HuH-7 (cell line): Measurements from ENCODE around the gene EPG5.
"Not testable (repeated sequence)": the region's sequence is repeated elsewhere in the genome, so short reads cannot be mapped to it uniquely, and the experiment has no call there.

Experiments used
- DNase-seq: peaks from one replicate; pipeline ENCODE4 v3.0.0; 2011; ENCODE audit warnings: low spot score

EPG5 gene

DNA sequence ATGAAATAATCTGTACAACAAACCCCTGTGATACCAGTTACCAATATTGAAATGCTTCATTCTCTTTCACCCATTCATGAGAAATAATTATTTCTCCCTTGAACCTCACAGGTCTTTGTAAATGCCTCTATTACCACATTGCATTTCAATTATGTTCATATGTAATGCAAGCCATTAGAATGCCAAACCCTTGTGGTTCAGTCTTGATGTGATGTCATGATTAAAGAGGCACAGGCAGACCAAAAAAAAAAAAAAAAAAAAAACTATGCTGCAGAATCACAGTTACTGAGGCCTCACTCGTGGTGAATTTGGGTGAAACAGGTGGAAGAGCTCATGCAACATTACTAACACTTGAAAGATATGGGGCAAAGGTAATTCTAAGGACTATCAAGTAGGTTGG is 9.4 kb upstream of the EPG5 start:
- DNase-seq = no peak

DNA sequence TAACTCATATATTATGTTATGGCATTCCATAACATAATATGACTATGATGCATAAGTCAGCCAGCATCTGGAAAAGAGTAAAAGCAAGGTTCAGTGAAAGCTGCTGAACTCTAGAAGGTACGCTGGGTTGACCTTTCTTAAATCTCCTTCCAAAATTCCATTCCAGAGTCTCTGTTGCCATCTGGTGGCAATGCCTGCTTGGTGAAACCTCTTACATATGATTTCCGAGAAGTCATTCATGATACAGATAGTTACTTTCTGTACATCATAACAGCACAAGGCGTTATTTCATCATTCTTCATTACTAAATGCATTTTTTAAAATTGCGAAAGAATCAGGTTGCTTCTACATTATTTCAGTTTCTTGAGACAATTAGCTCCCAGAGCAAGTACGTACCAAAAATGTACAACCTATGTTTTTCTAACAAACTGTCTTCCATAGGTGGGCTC is 7.0 kb upstream of the EPG5 start:
- peak; percentile 20 for DNase-seq

DNA sequence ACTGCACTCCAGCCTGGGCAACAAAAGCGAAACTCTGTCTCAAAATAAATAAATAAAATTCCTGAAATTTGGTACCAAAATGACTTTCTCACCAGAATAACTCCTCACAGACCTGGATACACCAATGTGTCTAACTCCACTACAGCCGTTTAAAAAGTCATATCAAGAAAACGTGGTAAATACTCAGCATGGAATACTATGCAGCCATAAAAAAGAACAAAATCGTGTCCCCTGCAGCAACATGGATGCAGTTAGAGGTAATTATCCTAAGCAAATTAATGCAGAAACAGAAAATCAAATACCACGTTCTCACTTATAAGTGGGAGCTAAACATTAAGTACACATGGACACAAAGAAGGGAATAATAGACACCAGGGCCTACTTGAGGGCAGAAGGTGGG is 2.2 kb downstream of the EPG5 start:
- DNase-seq = not testable (repeated sequence)

DNA sequence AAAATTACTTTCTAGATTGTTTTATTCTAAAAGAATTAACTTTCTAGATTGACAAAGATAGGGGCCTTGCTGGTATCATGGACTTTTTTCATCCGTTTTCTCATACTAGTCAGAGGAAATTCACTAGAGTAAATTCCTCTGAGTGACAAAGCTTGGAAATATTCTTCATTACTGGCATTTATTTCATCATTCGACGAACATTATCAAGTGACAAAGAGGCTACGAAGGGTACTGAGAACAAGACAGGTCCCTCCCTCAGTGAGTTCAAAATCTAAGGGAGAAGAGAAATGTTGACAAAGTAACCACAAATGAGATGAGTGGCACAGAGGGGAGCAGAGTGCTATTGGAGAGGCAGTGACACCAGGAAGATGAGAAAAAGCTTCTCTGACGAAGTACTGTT is 4.3 kb downstream of the EPG5 start:
- DNase-seq = no peak

DNA sequence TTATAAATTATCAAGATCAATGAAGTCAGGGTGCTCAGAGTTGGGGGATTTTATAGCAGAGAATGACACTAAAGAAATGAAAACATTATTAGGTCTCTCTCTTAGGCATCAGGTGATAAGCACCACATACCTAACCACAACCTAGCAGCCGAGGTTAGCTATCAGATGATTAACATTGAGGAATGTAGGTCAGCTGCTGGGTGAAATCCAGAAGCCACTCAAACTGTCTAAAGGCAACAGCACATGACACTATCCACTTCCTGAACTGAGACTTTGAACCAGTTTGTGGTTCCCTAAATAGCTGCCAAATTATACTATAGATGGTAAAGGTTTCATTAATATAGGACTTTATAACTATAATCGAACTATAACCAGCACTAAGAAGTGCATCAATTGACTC is 4.7 kb downstream of the EPG5 start:
- no peak for DNase-seq

DNA sequence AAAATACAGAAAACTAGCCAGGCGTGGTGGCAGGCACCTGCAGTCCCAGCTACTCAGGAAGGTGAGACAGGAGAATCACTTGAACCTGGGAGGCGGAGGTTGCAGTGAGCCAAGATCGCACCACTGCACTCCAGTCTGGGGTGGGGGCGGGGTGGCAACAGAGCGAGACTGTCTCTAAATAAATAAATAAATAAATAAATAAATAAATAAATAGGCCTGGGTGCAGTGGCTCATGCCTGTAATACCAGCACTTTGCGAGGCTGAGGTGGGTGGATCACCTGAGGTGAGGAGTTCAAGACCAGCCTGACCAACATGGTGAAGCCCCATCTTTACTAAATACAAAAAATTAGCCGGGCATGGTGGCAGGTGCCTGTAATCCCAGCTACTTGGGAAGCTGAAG is 7.6 kb downstream of the EPG5 start:
- not testable (repeated sequence) for DNase-seq

DNA sequence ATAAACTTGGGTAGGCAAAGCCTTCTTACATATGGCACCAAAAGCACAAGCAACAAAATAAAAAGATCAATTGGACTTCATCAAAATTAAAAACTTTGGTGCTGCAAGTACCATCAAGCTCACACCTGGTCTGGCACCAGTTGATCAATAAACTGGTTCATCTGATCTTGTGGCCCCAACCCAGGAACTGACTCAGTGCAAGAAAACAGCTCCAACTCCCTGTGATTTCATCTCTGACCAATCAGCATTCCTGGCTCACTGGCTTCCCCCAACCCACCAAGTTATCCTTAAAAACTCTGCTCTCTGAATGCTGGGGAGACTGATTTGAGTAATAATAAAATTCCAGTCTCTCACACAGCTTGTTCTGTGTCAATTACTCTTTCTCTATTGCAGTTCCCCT is 8.4 kb downstream of the EPG5 start:
- DNase-seq = no peak

DNA sequence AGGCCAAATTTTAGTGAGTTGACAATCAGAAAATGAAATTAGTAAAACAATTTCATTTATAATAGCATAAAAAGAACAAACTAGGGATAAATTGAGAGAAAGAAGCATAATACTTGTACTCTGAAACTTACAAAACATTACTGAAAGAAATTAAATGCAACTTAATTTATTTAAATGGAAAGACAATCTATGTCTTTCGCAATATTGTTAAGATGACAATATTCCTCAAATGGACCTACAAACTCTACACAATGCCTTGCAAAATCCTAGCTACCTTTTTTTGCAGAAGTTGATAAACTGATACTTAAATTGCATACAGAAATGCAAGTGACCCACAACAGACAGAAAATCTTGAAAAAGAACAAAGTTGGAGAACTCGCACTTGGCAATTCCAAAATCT is 9.1 kb downstream of the EPG5 start:
- DNase-seq = no peak

DNA sequence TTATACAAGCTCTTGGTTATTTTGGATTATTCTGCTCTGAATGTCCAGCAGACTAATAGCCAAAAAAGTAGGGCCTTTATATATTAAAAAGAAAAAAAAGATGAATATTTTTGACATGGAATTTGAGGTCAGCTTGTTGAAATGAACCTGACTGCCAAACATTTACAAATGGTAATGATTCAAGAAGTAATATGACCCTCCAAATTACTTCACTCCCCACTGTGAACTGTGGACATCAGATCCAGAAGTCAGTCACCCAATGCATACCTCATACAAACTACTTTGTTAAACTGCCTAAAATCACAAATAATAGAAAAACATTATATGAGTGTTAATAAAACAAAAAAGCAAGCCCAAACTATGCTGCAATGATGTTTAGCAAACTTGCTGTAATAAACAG is 10.0 kb downstream of the EPG5 start:
- no peak for DNase-seq

DNA sequence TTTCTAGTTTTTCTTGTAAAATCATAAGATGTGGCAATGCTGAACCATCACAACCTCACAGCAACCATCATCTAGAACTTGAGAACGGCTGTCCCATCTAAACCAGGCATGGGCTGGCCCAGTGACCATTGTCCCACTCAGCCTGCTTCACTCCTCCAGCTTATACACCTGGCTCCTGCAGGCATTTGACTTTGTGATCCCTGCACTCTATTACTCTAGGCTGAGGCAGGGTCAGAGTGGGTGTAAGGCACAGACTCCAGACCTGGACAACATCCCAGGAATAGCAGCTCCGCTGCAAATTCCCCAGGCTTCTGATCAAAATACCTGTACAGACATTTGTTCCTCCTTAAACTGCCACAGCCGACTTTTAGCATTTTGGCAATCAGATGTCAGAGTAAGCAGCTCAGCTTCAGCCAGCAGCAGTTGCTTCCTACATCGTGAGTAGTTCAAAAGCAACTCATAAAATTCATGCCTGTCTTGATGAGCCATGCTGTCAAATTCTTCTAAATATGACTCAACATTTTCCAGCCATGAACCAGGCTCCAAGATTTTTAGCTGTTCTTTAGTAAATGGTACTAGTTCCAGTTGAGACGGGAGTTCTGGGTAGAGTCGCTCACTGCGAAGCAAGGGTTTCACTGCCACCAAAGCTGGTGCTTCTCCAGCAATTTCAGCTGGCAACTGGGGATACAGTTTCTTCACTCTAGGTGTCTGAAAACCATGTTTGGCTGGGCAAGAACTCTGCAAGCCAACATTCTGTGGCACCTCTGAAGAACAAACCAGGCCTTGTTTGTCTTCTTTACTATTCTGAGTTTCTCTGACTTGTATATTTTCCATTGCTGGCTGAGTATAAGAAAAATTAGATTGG is 12.8 kb downstream of the EPG5 start:
- no peak for DNase-seq

DNA sequence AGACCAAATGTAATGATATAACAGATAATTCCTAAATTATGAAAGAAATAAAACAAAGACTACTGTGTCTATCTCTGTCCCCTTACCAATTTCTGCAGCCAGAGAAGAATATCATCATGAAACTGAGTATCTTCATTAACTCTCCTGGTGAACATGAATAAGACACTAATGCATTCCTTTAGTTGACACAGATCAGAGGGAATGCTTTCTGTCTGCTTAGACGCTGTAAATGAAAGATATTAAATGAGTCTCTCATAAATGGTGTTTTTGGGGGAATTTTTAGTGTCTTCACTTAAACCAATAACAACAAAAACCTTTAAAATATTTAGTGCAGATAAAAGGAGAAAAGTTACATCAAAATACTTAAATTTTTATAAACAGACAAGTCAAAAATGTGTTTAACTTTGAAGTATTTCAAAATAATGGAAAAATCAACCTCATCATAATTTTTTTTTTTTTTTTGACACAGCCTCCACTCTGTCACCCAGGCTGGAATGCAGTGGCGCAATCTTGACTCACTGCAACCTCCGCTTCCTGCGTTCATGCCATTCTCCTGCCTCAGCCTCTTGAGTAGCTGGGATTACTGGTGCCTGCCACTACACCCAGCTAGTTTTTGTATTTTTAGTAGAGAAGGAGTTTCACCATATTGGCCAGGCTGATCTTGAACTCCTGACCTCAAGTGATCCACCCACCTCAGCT is 16.0 kb downstream of the EPG5 start:
- no peak for DNase-seq

DNA sequence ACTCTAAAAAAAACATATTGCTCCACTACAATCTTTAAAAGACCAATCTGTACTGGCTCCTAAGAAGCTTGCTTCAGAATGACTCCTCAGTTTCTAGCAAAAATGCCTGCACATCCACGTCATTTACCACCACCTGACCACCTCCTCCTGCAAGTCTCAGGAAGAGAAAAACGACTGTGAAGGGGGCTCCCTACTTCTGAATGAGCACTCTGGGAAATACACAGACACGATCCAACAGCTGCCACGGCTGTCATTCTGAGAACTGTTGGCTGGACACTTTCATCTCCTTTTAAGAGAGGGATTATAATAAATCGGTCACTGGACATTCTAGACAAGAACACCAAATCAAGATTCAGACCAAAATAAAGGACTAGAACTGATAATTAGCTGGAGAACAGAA is 21.5 kb downstream of the EPG5 start:
- DNase-seq = no peak

DNA sequence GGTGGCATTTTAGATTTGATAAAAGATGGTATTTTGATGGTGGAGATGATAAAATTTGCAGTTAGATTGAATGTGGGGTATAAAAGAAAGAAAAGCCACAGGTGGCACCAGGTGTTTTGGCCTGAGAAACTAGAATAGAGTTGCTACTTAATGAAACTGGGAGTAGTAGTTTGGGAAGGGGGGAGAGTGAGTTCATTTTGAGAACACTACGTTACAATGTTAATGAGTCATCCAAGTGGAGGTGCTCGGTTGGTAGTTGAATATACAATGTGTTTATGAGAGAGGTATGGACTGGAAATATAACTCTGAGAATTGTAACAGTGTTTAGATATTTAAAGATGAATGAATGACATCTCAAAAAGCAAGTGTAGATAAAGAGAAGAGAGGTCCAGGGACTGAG is 26.4 kb downstream of the EPG5 start:
- no peak for DNase-seq

DNA sequence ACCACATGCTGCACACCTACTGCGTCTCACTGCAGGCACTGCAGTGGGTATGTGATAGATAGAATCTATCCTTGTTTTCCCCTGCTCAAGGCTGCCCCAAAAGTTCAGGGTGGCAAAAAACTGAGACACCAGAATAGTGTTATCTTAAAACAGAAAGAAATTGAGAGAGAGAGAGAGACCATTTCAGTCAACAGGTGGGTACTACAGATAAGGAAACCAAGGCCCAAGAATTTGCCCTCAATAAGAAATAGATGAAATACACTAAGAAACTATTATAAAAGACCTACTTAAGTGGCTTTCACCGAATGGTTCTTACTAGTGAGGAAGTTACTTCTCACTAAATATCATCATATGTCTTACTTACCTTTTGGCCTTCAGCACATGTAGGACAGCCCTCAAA is 27.9 kb downstream of the EPG5 start:
- no peak for DNase-seq

DNA sequence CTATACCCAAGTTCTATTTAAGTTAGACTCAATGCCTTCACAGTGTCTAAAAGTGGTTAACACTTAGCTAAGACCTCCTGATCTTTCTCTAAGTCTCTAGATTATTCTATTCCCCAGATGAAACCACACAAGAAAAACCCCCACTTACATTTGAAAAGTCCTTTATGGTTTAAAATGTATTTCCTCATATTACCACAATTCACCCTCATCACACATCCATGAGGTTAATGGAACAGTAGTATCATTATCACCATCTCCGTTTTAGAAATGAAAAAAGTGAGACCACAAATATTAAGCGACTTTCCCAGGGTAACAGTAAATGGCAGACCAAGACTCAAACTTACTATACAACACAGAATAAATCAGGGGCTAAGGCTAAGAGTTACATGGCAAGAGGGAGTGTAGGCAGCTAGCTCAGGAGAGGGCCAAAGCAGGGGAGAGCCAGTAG is 28.6 kb downstream of the EPG5 start:
- DNase-seq = no peak

DNA sequence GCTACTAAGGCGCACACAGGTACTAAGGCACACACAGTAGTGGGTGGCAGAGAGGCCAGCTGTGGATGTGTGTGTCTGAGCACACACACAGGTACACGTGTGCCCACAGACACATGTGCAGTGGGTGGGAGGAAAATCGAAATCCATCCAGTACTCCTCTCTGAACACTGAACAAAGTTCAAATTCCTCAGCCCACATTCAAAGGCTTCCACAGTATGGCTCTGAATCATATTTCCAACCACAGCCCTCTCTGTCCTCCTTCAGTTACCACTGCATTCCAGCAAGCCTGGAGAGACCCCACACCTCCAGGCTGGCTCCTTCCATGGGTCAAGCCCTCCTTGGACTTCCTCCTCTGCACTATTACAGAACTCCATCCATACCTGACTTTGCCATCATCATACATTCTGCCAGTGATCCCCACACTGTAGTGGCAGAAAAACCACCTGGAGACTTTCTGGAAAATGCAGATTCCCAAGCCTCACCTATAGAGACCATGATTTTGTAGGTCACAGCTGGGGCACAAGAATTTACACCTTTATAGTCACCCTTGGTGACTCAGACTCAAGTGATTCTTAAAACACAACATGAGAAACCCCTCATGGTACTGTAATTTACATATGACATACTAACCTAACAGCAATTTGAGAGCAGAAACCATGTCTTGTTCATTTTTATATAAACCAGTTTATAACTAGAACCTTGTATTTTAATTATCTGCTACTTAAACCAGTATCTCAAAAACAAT is 31.4 kb downstream of the EPG5 start:
- DNase-seq = no peak

DNA sequence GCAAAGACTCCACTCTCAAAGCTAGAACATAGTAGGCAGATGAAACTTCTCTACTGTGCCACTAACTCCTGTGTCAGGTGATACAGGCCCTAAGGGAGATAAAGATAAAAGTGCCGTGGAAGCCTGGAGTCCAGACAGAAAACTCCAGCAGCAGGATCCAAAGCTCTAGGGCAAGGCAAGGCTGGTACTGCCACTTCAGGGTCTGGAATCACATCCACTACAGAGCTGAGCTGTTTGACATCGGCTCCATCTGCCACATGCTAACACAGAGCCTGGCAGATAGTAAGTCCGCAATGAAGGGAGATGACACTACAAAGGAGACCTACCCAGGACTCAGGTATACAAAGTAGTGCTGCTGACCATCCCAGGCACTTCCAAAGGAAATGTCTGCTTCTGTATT is 34.4 kb downstream of the EPG5 start:
- no peak for DNase-seq

DNA sequence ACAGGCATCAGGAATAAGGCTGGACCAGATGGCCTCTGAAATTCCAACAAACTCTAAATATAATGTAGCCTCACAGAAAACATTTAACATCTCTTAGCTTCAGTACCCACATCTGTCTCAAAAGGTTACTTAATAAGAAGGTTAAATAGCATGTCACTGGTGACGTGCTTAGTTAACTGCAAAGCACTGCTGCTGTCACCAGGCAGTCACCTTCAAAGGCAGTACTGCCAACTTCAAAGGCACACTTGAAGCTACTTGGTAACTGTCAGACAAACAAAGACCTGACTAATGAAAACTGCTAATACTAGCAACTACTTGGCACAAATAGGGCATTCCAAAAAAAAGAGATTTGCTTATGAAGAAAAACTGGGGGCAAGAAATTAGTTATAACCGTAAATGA is 36.2 kb downstream of the EPG5 start:
- no peak for DNase-seq

DNA sequence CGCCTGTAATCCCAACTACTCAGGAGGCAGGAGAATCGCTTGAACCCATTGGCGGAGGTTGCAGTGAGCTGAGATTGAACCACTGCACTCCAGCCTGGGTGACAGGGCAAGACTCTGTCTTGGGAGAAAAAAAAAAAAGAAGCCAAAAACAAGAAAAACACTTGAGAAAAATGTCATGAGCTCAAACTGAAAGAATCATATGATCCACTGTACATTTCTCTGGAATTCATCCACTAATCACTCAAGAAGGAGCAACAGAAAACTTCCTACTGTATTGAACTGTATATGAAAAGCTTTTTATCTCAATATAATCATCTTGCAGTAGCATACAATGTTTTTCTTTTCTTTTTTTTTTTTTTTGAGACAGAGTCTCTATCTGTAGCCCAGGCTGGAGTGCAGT is 40.4 kb downstream of the EPG5 start:
- no peak for DNase-seq

DNA sequence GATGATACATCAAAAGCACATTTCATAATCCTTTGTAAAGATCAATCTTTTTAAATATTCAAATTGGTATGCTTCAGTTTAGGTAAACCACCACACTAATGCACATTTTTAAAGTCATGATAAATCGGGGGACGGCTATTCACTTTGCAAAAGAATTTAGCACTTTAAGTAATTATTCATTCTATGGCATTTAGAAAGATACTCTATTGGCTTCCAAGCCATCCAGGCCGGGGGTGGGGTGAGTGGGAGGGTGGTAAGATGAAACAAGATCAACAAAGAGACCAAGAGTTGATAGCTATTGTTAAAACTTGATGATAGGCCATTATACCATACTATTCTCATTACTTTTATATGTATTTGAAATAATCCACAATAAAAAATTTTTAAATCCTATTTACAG is 41.0 kb downstream of the EPG5 start:
- no peak for DNase-seq

DNA sequence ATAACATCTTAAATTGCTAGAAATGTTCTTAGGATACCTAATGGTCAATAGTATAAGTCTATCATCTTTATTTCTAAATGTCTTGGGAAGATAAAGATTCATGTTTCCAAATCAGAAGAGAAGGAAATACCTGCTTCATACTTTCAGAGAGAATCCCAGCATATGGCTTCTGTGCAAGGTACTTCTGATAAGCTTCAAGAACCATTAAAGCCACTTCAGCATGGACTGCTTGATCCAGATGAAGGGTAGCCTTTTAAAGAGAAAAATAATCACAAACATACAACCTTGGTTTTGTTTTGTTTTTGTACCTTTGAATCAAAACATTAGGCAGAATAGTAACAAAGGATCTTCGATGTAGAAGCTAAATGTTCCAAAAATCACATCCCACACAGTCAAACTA is 44.0 kb downstream of the EPG5 start:
- DNase-seq = no peak

DNA sequence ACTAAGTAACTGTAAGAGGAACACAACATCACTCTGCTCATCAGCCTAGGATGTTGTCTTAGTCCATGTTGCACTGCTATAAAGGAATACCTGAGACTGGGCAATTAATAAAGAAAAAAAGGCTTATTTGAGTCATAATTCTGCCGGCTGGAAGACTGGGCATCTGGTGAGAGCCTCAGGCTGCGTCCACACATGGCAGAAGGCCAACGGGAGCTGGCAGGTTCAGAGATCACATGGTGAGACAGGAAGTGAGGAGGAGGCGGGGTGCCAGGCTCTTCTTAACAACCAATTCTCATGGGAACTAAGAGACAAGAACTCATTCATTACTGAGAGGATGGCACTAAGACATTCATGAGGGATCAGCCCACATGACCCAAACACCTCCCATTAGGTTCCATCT is 46.8 kb downstream of the EPG5 start:
- no peak for DNase-seq

DNA sequence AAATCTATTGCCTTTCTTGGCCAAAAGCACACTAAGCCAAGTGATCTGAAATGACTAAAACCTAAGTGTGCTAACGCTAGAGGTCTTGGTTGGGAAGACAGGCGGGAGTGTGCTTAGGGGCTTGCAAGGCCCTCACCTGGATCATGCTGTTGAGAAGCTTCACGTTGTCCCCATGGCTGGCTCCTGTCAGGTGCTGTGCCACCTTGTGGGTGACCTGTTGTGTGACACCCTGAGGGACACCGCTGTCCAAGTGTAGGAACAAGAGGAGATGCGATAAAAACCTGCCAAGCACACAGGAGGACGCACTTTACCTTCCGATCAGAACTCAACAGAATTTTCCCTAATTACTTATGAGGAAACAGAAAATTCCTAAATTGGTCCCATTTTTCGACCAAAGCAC is 50.8 kb downstream of the EPG5 start:
- no peak for DNase-seq
